HG03520 (cell line): Measurements from ENCODE around the gene IFI35.

Source experiments
- ATAC-seq: cut with Tn5 transposase; IDR thresholded peaks from one replicate; pipeline ENCODE4 v1.9.1; 2021; ENCODE audit warnings: mild to moderate bottlenecking, moderate library complexity; ENCODE audit not compliant: unreplicated experiment

The IFI35 gene

GRCh38 chr17:43020789-43021740, 14.5 kb downstream of the IFI35 start:
- no peak for ATAC-seq

GRCh38 chr17:43021741-43022512, 15.3 kb downstream of the IFI35 start, which contains the start of gene VAT1:
VAT1 (minus strand) TSS chr17:43022385; CDS start chr17:43022322, 63 bp downstream.
- no peak for ATAC-seq

GRCh38 chr17:43024407-43025289, 18.1 kb downstream of the IFI35 start, which contains the start of gene RND2:
RND2 (plus strand) TSS chr17:43025231; CDS start chr17:43025348, 117 bp downstream.
- no peak for ATAC-seq

GRCh38 chr17:43025290-43025657, 18.7 kb downstream of the IFI35 start:
- ATAC-seq, result no peak

GRCh38 chr17:43025766-43026537, 19.4 kb downstream of the IFI35 start:
- ATAC-seq, result no peak

GRCh38 chr17:43026595-43026994, 20.0 kb downstream of the IFI35 start:
- ATAC-seq, result no peak

- no peak for ATAC-seq
These were observed 20.8 kb downstream of the IFI35 start for GRCh38 chr17:43027091-43028032.

- ATAC-seq, result no peak
These were observed 21.8 kb downstream of the IFI35 start for GRCh38 chr17:43028221-43028861.

- no peak for ATAC-seq
These were observed 23.7 kb downstream of the IFI35 start for GRCh38 chr17:43030137-43030767.

- ATAC-seq, result no peak
These were observed 25.1 kb downstream of the IFI35 start for GRCh38 chr17:43031666-43032065.

GRCh38 chr17:43033948-43034881, 27.6 kb downstream of the IFI35 start:
- ATAC-seq, result no peak

- ATAC-seq, result no peak
These were observed 28.3 kb downstream of the IFI35 start for GRCh38 chr17:43034894-43035293.

- no peak for ATAC-seq
These were observed 33.1 kb downstream of the IFI35 start for GRCh38 chr17:43039646-43040045.

- no peak for ATAC-seq
These were observed 34.1 kb downstream of the IFI35 start for GRCh38 chr17:43040655-43041054.

- no peak for ATAC-seq
These were observed 35.5 kb downstream of the IFI35 start for GRCh38 chr17:43042025-43042628.

GRCh38 chr17:43043307-43043706, 36.7 kb downstream of the IFI35 start:
- ATAC-seq, result no peak
